GM12892 (cell line): ENCODE data around the gene TRPM8.

Source experiments
- POLR2A ChIP-seq: IDR thresholded peaks from 2 replicates; pipeline ENCODE4 v1.6.1; 2011; ENCODE audit warnings: low read depth, low read length, control low read depth
- TAF1 ChIP-seq: IDR thresholded peaks from 2 replicates; pipeline ENCODE4 v1.6.1; 2011; ENCODE audit warnings: low read depth, mild to moderate bottlenecking, control low read depth, low read length, borderline replicate concordance

DNA sequence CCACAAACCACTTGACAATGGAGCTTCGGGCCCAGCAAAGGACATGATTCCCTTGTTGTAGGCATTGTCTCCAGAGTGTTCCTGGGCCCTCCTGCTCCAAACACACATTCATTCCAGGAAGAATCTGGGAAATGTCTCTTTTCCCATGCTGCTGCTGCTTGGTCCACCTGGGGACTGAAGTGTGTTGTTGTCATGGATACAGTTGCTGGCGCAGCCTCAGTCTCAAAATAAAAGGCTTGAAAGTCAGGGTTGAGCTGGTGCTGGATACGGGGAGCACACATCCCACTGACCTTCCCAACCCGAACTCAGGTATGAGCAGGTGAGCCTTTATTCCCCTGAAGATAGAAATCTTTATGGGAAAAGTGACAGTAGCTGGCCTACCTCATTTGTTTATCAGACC, 102.7 kb downstream of the TRPM8 start:
- TF ChIP-seq POLR2A (no peak), TAF1 (no peak)
